HG02852 (cell line): ENCODE results near the gene HHAT.
A peak's percentile ranks its signal among the peaks of the same experiment; 100 is the strongest.

Experiments
- ATAC-seq: cut with Tn5 transposase; IDR thresholded peaks from one replicate; pipeline ENCODE4 v1.9.1; 2021; ENCODE audit warnings: mild to moderate bottlenecking, moderate library complexity; ENCODE audit not compliant: unreplicated experiment

The HHAT gene

DNA sequence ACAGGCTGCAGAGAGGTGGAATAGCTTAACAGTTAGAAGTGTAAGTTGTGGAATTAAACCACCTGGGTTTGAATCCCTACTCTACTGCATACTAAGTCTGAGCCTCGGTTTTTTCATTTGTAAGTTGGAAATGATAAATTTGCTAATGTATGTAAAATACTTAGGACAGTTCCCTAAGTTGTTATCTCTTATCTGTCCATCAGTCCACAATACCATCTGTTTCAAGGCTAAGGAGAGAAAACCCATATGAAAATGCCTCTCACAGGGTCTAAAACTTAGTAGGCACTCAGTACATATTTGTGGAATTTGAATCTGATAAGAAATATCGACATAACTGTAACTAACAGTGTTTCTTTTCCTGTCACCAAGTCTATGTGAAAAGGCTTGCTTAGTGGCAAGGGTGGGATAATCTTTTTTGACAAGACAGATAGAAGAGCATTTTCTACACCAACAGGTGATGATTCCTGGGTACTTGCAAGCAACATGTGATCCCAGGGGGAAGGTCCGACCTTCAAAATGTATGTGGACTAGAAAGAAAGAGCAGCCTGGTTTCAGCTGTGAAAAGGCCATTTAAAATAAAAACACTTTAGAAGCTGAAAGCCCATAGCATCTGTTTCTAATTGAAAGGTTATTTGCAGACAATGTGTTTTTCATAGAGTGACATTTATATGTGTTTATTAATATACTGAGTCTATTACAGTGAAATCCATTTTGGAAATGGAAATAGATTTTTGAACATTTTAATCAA, 202.9 kb downstream of the HHAT start:
- ATAC-seq, result no peak

DNA sequence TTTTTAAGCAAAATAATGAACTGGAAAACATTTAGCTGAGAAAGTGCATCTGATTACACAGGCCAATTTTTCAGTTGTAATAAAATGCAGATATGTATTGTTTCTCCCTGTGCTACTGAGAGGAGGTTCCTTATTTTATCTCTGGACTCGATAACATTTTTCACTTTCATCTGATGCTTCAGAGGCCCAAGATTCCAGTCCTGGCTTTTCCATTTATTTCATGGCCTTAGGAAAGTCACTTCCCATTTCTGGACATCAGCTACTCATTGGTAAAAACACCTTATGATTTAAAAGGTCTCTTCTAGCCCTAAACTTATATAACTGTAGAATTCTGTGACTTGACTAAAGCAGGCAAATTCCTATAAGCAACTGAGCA, 203.5 kb downstream of the HHAT start:
- no peak for ATAC-seq

DNA sequence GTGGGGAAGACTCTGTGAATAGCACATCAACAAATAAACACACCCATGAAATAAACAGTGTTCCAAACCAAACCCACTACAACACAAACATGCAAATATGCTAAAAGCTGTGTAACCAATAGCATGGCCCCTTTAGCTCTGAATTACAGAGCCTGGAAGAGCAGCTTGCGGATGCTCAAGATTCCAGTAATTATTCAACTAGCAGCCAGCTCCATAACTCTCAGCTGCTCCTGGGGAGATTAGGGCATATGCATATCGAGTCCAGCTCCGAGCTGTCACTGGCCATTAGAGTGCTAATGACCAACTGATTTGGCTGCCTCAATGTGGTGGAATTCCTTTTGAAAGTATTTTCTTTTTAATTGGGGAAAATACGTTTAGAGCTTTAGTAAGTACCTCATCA, 207.1 kb downstream of the HHAT start:
- no peak for ATAC-seq

DNA sequence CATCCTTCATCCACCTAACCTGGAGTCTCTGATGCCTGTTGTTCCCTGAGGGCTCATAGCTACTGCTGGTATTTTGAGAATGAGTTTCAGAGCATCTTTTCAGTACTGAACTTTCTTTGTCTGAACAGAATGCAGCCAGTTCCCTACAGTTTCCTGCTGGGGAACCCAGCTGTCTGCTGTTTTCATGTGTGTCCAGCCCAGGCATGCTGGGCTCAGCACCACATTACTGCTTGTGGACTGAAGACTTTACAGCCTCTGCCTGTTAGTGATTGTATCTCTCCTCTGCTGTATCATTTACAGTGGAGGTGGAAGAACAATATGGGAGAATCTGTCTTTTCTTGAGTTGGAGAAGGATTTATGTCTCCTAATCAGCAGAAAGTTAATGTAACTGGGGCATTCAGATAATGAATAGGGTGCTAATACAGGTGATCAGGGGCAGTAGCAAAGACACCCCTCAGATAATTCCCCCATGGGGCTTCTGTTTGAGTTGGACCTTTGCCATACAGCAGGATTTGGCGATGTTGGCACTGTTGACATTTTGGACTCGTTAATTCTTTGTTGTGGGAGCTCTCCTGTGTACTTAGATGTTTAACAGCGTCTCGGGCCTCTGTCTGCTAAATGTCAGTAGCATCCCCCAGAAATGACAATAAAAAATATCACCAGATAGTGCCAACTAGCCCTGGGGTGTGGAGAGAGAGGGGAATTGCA, 207.7 kb downstream of the HHAT start:
- no peak for ATAC-seq

DNA sequence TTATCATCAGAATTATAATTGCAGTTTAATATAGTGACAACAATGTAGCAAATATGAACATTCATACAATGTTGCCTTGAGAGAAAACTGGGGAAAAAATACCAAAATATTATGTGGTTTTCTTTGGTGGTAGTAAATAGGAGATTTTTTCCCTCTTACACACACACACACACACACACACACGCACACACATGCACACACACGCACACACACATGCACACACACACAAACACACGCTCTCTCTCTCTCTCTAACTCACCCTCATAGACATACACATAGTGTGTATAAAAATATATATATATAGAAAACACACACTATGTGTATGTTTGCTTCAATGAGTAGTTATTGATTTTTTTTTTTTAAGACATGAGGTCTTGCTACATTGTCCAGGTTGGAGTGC, 211.6 kb downstream of the HHAT start:
- no peak for ATAC-seq

DNA sequence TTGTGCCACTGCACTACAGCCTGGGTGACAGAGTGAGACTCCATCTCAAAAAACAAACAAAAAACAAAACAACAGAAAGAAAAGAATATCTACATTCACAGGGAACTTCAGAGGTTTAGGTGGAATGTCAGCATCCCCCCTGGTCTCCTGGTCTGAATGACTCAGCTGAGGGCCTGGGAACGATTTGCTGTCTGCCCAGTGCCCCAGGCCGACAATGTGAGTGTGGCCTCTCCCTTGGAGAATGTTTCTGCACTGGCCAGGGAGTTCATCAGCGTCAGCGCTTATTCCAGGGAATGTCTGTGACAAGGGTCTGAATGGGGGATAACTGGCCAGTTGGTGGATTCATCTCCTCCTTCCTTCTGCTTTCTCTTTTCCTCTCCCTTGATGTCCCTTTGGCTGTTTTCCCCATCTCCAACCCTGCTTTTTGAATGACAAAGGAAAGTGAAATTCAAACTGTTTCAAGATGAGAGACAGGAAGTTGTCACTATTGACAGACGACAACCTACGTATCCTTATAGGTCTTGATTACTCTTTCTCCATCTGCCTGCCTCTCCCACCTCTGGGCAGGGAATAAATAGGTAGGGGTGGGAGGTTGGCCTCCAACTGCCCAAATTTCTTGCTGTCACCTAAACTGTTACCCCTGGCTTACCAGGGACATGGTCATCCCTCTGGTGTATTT, 213.1 kb downstream of the HHAT start:
- no peak for ATAC-seq

DNA sequence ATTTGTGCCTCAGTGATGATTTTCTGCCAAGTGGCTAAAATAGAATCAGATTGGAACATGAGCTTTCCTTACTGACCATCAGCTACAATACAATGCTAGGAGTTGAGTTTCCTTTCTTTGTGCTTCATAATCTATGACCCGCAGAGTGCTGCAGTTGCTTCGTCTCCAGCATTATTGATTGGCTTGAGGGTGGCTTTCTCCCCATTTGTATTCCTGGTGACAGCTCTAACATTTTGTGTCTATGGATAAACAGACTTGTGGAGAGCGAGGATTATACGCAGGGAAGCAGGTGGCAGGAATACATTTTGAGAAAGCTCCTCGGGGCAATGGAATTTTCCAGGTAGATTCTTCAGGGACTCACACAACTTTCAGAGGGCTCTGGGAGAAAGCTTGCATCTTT, 223.2 kb downstream of the HHAT start:
- ATAC-seq, result no peak

DNA sequence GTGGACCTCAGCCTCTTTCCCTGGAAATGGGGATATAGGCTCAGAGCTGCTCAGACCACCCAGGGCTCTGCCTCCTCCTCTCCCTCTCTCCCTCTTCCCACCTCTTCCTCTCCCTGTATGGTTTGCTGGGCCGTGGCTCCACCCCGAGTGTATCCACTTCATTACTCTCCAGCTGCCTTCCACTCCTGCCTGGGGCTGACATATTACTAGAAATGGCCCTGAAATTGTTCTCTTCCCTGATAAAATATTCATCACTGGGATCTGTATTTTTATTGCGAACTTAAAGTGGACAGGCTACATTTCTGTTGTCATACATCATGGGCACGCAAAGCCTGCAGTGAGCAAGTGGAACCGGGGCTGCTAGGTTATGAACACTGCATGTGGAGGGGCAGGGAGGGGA, 225.0 kb downstream of the HHAT start:
- ATAC-seq, result no peak

DNA sequence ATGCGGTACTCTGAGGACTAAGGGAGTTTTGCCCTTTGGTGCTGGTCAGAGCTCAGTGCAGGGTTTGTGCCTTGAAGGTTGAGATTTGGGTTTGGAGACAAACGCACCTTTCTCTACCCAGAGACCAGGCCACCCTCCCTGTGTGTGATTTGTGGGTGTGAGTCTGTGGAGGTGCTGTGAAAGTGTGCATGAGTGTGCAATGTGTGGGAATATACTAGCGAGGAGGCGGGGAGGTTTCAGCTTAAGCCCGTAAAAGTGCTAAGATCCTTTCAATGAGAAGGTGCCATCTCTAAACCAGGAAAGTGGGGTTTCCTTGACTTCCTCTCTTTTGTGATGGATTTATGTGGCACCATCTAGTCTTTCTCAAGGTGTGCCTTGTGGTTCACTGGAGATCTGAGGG, 225.7 kb downstream of the HHAT start:
- ATAC-seq, result no peak

DNA sequence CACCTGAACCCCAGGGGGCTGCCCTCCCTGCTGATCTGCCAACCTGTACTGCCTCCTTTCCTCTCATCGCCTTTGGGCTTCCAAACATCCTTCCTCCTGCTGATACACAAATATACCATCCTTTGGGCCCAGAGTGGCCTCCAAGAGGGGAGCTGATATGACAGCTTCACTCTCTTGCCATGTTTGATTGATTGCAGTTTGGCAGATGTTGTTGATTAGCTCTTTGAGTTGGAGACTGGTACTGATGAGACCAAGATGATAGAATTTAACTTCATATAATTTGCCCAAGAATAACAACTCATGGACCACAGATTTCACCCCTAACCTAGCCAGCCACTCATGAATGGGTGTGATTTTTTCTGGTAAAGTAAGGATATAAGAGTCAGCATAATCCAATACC, 227.8 kb downstream of the HHAT start:
- no peak for ATAC-seq

DNA sequence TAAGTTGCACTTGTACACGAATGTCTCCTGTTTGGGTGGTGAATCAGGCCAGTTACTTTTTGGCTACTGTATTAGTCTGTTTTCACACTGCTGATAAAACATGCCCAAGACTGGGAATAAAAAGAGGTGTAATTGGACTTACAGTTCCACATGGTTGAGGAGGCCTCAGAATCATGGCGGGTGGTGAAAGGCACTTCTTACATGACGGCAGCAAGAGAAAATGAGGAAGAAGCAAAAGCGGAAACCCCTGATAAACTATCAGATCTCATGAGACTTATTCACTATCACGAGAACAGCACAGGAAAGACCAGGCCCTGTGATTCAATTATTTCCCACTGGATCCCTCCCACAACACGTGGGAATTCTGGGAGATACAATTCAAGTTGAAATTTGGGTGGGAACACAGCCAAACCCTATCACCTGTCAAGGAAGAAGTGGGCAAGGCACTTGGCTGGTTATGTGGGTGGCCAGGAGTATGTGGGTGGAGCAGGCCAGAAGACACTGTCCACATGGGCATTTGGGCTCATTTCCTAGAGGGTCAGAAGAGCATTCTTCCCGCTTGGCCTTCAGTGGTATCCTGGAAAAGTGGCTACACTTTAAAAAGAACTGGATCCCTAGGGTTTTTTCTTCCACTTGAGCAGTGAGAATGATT, 228.8 kb downstream of the HHAT start:
- no peak for ATAC-seq

DNA sequence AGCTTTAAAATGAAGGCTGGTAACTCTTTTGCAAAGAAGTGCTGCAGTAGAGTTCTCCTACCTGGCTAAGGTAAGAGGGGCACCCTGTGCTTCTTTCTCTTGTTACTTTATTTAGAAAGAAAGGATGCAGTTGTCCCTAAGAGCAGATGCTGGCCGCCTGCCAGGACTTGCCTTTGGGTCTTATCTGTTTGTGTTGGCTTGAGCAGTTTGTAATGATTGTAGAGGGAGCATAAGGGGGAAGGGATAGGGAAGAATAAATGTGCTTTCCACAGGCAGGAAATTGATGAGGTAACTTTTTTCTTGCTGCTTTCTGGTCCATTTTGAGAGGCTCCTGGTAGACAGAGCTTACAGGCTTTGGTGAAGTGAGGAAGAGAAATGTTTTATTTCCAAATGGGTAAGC, 229.6 kb downstream of the HHAT start:
- ATAC-seq, result no peak

DNA sequence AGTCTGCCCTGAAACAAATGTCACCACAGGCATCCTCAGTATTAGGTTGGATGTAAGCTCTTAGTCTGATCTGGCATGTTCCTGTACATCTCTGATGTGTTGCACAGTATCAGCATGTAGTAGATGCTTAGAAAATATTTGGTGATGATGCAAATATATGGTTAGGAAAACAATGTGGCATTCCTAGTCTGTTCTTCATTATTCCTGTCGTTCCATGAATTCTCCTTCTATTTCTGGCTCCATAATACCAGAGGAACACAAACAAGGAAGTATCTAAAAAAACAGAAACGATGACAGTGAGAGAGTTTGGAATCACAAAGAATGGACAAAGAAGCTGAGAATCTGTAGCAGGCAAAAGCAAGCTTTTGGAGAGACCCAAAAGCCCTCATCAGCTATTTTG, 236.6 kb downstream of the HHAT start:
- ATAC-seq, result no peak

DNA sequence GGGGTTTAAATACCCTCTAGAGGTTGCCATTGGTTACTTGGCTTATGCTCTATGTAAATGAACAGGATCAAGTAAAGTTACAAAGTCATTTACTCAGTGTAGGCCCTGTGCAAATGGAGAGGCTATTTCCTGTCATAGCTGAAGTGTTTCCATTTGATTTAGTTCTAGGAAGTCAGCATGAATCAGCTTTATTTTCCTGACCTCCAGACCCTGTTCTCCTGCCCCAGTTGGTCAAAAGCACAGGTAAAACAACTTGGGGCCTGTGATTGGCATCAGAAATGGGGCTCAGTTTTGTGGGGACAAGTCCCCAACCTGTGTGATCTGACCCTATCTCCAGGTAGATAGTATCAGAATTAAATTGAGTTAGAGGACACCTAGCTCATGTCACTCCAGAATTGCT, 239.9 kb downstream of the HHAT start:
- no peak for ATAC-seq

DNA sequence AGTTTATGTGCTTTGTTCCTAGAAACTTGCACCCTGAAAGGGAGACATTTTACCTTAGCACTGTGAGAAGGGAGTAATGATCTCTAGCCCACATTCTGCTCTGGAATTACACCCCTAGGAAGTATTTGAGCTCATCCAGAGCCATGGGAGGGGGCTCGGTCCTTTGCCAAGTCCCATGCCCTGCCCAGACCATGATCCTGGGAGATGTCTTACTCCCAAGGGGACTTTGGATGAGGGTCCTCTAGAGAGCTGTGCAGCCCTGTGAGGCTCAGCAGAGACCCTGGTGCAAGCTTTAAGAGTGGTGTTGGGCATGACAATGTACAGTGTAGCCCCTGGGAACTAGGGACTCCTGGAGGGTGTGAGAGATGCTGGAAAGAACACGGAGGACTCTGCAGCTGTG, 241.4 kb downstream of the HHAT start:
- no peak for ATAC-seq

DNA sequence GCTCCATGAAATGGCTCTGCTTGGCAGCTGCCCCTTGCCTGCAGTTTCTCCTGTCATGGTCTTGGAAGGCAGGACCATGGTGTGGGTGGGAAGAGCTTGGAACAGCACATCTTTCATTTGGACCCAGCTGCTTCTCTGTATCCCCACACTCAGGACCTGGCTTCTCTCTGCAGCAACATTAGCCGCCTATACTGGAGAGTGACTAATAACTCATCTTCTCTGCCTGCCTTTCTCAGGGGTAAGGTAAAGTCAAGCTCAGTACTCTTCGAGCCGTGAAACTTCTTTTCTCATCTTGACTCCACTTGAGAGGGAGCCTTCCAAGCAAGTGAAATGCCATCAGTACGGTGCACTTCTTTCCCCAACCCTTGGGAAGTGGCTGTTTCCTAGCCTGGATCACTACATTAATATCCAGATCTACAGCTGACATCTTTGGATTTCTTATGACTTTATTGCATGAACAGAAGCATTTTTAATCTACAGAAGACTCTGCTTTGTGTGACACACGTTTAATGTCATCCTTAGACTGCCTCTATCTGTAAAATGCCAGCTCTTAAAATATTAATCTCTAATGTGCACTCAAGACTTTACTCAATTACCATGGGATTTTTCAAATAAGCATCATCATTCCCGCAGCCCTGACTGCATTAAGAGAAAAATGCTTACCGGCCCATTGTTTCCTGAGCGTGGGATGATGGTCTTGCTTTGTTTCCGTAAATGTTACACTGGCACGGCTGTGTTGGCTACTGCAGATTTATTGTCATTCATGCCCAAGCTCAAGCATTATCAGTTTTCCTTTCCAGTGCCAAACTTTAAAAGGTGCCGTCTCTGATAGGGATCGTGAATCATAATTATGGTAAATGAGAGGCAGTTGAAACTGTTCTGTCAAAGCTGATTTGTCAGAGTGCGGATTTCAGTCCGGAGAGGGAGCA, 242.9 kb downstream of the HHAT start:
- ATAC-seq, result no peak

DNA sequence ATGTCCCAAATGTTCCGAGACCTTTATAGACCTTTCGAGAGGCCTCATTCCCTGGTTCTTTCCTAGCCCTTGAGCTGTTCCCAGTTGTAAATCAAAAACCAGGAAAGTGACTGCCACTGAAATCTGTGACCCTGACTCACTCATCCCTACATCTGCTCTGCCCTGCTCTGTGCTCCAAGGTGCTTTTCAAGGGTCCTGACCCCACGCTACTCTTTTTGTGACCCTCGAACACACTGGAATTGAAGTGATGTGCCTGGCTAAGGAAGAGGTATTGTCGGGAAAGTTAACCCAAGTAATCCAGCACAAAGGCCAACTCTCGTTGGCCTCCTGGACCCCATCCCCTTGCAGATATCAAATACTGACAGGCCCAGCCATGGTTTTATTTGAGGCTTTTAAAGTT, 244.4 kb downstream of the HHAT start:
- no peak for ATAC-seq

DNA sequence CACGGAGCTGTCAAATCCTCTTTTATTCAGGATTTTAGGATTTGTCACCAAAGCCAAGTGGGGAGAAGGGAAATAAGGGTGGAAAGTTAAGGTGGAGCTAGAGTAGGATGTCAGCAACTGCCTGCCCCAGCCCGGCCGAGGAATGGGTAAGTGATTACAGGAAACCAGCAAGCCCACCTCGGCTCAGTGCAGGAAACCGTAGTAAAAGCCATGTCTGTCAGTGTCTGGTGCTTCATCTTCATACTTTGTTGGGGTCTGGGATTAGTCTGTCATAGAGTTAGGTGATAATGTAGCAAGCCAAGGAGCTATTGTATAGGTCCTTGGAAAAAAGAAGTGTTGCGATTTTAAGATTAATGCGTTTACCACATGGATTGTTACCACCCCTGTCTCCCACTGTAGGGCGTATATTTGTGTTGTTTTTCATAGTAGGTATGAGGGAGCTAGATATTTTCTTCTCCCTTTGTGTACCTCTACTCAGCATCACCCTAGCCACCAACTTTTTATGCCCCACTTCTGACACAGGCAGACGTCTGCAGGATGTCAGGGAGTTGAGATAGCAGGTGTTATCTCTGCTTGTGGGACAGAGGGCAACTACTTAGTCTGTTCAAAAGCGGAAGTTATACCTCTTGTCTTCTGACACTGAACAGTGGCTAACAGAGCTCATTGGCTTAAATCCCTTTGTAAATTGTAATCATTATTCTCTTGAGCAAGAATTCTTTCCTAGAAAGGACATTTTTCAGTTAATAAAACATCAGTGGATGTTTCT, 253.7 kb downstream of the HHAT start:
- ATAC-seq, result no peak

DNA sequence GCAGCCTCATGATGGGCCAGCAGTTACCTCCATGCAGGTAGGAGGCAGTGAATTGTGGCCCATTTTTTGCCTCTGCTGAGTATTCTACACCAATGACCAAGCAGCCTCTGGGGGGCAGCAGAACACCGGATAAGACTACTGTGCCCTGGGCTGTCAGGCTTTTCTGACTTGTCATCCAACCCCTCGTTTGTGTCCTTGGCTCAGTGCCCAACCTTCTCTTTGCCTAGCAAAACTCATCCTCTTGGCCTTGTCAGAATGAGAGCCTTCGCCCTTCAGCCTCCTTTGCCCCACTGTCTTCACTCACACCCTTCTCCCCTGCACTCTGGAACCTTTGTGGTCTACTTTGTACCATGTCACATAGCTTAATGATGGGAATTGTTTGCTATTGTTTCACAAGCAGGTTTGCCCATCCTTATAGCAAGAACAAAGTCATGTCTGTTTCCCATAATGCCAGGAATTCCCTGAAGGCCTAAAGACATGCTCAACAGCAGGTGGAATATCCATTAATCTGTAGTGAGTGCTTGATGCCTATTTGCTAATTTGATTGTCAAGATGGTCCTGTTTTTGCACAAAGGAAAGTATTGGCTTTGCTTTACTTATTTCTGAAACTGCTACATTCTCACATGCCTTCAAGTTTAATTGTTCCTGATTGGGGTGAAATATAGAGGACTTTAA, 255.9 kb downstream of the HHAT start:
- peak; percentile 87 for ATAC-seq
